Measurements from ENCODE around the gene GPRC5A. TPM values are rescaled to one million over a fixed set of nuclear protein-coding genes. Genes with fewer than 3 reads are reported as not detected.

Gene GPRC5A
- total RNA-seq, 6 donors from 2014 or later, result 194 to 890 (median 653) TPM

DNA sequence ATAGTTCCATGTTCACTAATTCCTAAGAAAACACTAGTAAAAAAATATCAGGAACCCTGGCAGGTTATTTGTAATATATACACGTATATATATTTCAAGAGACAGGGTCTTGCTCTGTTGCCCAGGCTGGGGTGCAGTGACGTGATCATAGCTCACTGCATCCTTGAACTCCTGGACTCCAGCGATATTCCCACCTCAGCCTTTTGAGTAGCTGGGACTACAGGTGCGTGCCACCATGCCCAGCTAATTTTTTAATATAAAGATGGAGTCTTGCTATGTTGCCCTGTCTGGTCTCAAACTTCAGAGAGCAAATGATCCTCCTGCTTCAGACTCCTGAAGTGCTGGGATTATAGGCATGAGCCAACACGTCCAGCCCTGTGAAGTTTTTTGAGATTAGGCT, 16.2 kb downstream of the GPRC5A start:
- TF ChIP-seq POLR2A (IDR thresholded peaks at IDR 0.05), result no peak
- H3K27me3 ChIP-seq, result no peaks in the 10 kb centered on the region
- no peak overlapping the region for H3K4me3 ChIP-seq
- peaks cover 0 to 4% (median under 1%) of the 10 kb centered on the region in 4 donors for H3K36me3 ChIP-seq
- peaks cover 0 to 31% (median 14%) of the 10 kb centered on the region in 4 donors for H3K4me1 ChIP-seq
- ATAC-seq (ENCODE audit: low FRiP score in 2 of 2) (no peak), DNase-seq (no peak)
- WGBS, 2 donors, result 76 to 80% methylated on average over 5 of the region's 5 CpGs
- H3K9me3 ChIP-seq, result no peaks in the 10 kb centered on the region
- peak overlapping the region in 1 of 4 donors; percentile 35 for H3K27ac ChIP-seq

DNA sequence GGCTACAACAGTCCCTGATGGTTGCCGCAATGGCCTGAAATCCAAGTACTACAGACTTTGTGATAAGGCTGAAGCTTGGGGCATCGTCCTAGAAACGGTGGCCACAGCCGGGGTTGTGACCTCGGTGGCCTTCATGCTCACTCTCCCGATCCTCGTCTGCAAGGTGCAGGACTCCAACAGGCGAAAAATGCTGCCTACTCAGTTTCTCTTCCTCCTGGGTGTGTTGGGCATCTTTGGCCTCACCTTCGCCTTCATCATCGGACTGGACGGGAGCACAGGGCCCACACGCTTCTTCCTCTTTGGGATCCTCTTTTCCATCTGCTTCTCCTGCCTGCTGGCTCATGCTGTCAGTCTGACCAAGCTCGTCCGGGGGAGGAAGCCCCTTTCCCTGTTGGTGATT, 16.9 kb downstream of the GPRC5A start:
- peaks cover 0 to 8% (median 2%) of the 10 kb centered on the region in 4 donors for H3K36me3 ChIP-seq
- TF ChIP-seq POLR2AphosphoS5 (IDR thresholded peaks at IDR 0.05) (no peak), POLR2A (IDR thresholded peaks at IDR 0.05) (no peak), EP300 (IDR thresholded peaks at IDR 0.05) (no peak)
- TF ChIP-seq, protein P1, sequence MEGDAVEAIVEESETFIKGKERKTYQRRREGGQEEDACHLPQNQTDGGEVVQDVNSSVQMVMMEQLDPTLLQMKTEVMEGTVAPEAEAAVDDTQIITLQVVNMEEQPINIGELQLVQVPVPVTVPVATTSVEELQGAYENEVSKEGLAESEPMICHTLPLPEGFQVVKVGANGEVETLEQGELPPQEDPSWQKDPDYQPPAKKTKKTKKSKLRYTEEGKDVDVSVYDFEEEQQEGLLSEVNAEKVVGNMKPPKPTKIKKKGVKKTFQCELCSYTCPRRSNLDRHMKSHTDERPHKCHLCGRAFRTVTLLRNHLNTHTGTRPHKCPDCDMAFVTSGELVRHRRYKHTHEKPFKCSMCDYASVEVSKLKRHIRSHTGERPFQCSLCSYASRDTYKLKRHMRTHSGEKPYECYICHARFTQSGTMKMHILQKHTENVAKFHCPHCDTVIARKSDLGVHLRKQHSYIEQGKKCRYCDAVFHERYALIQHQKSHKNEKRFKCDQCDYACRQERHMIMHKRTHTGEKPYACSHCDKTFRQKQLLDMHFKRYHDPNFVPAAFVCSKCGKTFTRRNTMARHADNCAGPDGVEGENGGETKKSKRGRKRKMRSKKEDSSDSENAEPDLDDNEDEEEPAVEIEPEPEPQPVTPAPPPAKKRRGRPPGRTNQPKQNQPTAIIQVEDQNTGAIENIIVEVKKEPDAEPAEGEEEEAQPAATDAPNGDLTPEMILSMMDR (IDR thresholded peaks at IDR 0.05), result no peak
- H3K27ac ChIP-seq, result peak overlapping the region in 1 of 4 donors; percentile 2
- DNase-seq (no peak), ATAC-seq (ENCODE audit: low FRiP score in 2 of 2) (no peak)
- no peaks in the 10 kb centered on the region for H3K9me3 ChIP-seq
- H3K27me3 ChIP-seq, result no peaks in the 10 kb centered on the region
- peak overlapping the region in 1 of 4 donors; percentile 9 for H3K4me3 ChIP-seq
- 77 to 86% methylated on average over 14 of the region's 14 CpGs for WGBS, 2 donors
- peaks cover 0 to 28% (median 13%) of the 10 kb centered on the region in 4 donors for H3K4me1 ChIP-seq

DNA sequence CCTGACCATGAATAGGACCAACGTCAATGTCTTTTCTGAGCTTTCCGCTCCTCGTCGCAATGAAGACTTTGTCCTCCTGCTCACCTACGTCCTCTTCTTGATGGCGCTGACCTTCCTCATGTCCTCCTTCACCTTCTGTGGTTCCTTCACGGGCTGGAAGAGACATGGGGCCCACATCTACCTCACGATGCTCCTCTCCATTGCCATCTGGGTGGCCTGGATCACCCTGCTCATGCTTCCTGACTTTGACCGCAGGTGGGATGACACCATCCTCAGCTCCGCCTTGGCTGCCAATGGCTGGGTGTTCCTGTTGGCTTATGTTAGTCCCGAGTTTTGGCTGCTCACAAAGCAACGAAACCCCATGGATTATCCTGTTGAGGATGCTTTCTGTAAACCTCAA, 17.3 kb downstream of the GPRC5A start:
- TF ChIP-seq EP300 (IDR thresholded peaks at IDR 0.05) (no peak), POLR2A (IDR thresholded peaks at IDR 0.05) (no peak), POLR2AphosphoS5 (IDR thresholded peaks at IDR 0.05) (no peak)
- TF ChIP-seq, protein P1 (IDR thresholded peaks at IDR 0.05), result no peak
- peak overlapping the region in 2 of 4 donors; percentile 2 to 8 for H3K27ac ChIP-seq
- peaks cover 0 to 10% (median 2%) of the 10 kb centered on the region in 4 donors for H3K36me3 ChIP-seq
- H3K4me1 ChIP-seq, result peaks cover 0 to 23% (median 11%) of the 10 kb centered on the region in 4 donors
- no peaks in the 10 kb centered on the region for H3K27me3 ChIP-seq
- WGBS, 2 donors, result 80 to 95% methylated on average over 9 to 12 of the region's 12 CpGs
- H3K4me3 ChIP-seq, result peak overlapping the region in 1 of 4 donors; percentile 9
- DNase-seq (no peak), ATAC-seq (ENCODE audit: low FRiP score in 2 of 2) (no peak)
- no peaks in the 10 kb centered on the region for H3K9me3 ChIP-seq

DNA sequence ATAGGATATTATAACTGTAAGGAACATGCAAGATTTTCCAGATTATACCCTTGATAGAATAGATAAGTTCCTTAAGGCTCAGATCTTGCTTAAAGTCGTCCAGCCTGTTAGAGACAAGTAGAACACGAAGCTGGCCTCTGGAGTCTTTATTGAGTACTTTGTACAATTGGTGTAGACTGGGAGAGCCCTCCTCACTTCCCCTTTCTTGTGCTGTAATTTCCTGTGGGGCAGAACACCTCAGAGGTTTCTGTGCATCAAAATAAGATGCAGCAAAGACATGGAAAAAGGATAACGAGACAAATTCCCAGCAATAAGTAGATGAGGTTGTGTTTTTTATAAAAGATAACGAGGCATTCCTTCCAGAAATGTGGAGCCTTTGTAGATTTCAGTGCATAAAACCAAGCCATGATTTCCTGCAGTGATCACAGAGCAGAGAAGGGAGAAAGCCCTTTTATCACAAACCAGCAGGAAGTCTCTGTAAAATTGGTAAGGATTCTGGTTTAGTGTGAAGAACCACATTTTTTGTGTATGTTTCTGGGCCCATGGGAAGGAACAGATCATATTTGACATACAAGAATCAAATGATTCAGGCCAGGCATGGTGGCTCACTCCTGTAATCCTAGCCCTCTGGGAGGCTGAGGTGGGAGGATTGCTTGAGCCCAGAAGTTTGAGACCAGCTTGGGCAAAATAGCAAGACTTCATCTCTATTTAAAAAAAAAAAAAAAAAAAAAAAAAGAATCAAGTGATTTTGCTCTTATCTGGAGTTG, 18.0 kb downstream of the GPRC5A start:
- peak overlapping the region in 1 of 4 donors; percentile 9 for H3K4me3 ChIP-seq
- WGBS, 2 donors, result 36 to 52% methylated on average over 4 of the region's 4 CpGs
- H3K9me3 ChIP-seq, result no peaks in the 10 kb centered on the region
- TF ChIP-seq POLR2A (IDR thresholded peaks at IDR 0.05) (no peak), POLR2AphosphoS5 (IDR thresholded peaks at IDR 0.05) (no peak), EP300 (IDR thresholded peaks at IDR 0.05) (no peak)
- TF ChIP-seq, protein P1 (IDR thresholded peaks at IDR 0.05), result no peak
- H3K27me3 ChIP-seq, result no peaks in the 10 kb centered on the region
- H3K4me1 ChIP-seq, result peaks cover 0 to 17% (median 9%) of the 10 kb centered on the region in 4 donors
- peak in 1 of 2 donors; percentile 36 for ATAC-seq (ENCODE audit: low FRiP score in 2 of 2)
- H3K36me3 ChIP-seq, result peaks cover 0 to 15% (median 2%) of the 10 kb centered on the region in 4 donors
- peak overlapping the region in 3 of 4 donors; percentile 2 to 44 (median 8) for H3K27ac ChIP-seq
- no peak for DNase-seq

DNA sequence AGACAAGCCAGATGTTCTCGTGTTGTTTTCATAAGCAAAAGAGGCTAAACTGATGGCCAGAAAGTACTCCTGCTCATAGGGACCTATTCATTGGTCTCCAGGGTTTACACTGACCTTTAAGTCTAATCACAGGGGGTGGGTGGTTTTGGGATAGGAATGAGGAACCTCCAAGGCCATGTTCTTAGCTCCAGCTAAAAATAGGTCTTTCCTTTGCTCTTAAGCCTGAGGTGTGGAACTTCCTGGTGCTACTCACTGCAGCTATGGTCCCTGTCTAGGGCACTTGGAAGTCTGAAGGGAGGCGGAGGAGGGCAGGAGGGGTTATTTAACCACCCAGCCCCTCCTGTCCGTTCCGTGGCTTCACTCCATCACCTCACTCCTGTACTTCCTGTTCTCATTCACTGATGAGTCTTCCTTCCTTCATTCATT, 18.6 kb downstream of the GPRC5A start:
- ATAC-seq (ENCODE audit: low FRiP score in 2 of 2), result peak; percentile 34 to 47
- Histone ChIP-seq H3K27me3 (no peaks in the 10 kb centered on the region), H3K36me3 (peaks cover 0 to 15% (median 2%) of the 10 kb centered on the region in 4 donors), H3K4me3 (peak overlapping the region in 1 of 4 donors; percentile 5), H3K27ac (peak overlapping the region in 3 of 4 donors; percentile 24 to 35 (median 34)), H3K4me1 (peaks cover 0 to 17% (median 9%) of the 10 kb centered on the region in 4 donors), H3K9me3 (no peaks in the 10 kb centered on the region)
- peak in 1 of 4 donors; percentile 43 for TF ChIP-seq EP300 (IDR thresholded peaks at IDR 0.05)
- no peak for TF ChIP-seq POLR2AphosphoS5 (IDR thresholded peaks at IDR 0.05)
- peak in 1 of 2 donors; percentile 50 for DNase-seq
- 26 to 27% methylated on average over 4 of the region's 4 CpGs for WGBS, 2 donors

Data from upper lobe of left lung (tissue), 6 donors.